HCT116 (cell line): ENCODE measurements around the gene GALNT15. TPM values are rescaled to one million over a fixed set of nuclear protein-coding genes. Genes with fewer than 3 reads are reported as not detected.

Experiments used
- ATAC-seq: fragments of 200-7000 bp; cut with Tn5 transposase; 2 replicates; pipeline ENCODE4 v1.9.1; 2020; ENCODE audit warnings: mild to moderate bottlenecking, moderate library complexity
- BruUV-seq: library from RNA; stranded (reverse); fragments of 400-500 nt; replicated peaks from 2 replicates; lab custom pipeline; 2021; lab: Mats Ljungman, UMichigan
- CTCF ChIA-PET: fragments of 300-600 bp; sonication (Branson Sonifier 250); formaldehyde crosslinking; loops from one replicate; lab custom pipeline; 2021; ENCODE audit warnings: antibody characterized with exemption; lab: Charles Lee
- POLR2A ChIA-PET: fragments of 300-600, 350-600 bp; sonication (Branson Sonifier 250); formaldehyde crosslinking; loops from one replicate; lab custom pipeline; 2021; ENCODE audit warnings: antibody characterized with exemption; lab: Charles Lee
- RAD21 ChIA-PET, 2 experiments: fragments of 300-600 bp; sonication (Branson Sonifier 250); formaldehyde crosslinking; loops; one replicate each; lab custom pipeline; 2023; ENCODE audit warnings: low total read pairs in 2 of 2; ENCODE audit not compliant: uncharacterized antibody in 2 of 2, unreplicated experiment in 2 of 2, low non-redundant PET in 1 of 2; lab: Charles Lee
- DNase-seq: peaks from one replicate; pipeline ENCODE4 v3.0.0-alpha.2; 2010; ENCODE audit warnings: low read depth, low spot score
- H2AFZ ChIP-seq: fragments of 200-600 bp; shearing (Covaris generic), sonication (generic); 2 replicates; pipeline ENCODE4 v1.6.1; 2017; ENCODE audit warnings: low read depth, mixed run types, mixed read lengths, antibody characterized with exemption, low read length; ENCODE audit not compliant: poor library complexity, severe bottlenecking
- H3K27ac ChIP-seq: 2 replicates; pipeline ENCODE4 v1.5.1; 2012; ENCODE audit warnings: low read depth, low read length
- H3K27me3 ChIP-seq: fragments of 200-600 bp; sonication (generic); 2 replicates; pipeline ENCODE4 v1.6.1; 2016; ENCODE audit warnings: mixed run types, low read length, mixed read lengths; ENCODE audit not compliant: insufficient read depth
- H3K36me3 ChIP-seq, 2 experiments: fragments of 200-500 bp in 1 of 2; fragments of 200-600 bp in 1 of 2; sonication (Bioruptor generic) in 1 of 2; sonication (generic) in 1 of 2; 2 replicates each; pipeline versions ENCODE4 v1.5.1 to v1.6.1; 2014 to 2016; ENCODE audit warnings: low read length in 2 of 2, inconsistent platforms in 1 of 2, mixed read lengths in 1 of 2, mixed run types in 1 of 2; ENCODE audit not compliant: insufficient read depth in 2 of 2, control insufficient read depth in 1 of 2
- H3K4me1 ChIP-seq, 2 experiments: fragments of 200-600 bp in 1 of 2; sonication (generic) in 1 of 2; 2 replicates each; pipeline versions ENCODE4 v1.5.1 to v1.6.1; 2012 to 2017; ENCODE audit warnings: low read length in 2 of 2, inconsistent platforms in 1 of 2, mild to moderate bottlenecking in 1 of 2, mixed read lengths in 1 of 2, mixed run types in 1 of 2, moderate library complexity in 1 of 2; ENCODE audit not compliant: insufficient read depth in 2 of 2, control insufficient read depth in 1 of 2
- H3K4me2 ChIP-seq: fragments of 200-600 bp; sonication (generic); 2 replicates; pipeline ENCODE4 v1.6.1; 2017; ENCODE audit warnings: mixed run types, low read length, mixed read lengths
- H3K4me3 ChIP-seq, 2 experiments: fragments of 200-600 bp in 1 of 2; sonication (generic) in 1 of 2; replicated peaks in 1 of 2; 2 replicates each; pipeline ENCODE4 v1.5.1; 2011 to 2016; ENCODE audit warnings: low read length in 2 of 2, control low read depth in 1 of 2, low read depth in 1 of 2, mild to moderate bottlenecking in 1 of 2, mixed read lengths in 1 of 2, mixed run types in 1 of 2
- H3K79me2 ChIP-seq: fragments of 200-600 bp; sonication (generic); 2 replicates; pipeline ENCODE4 v1.6.1; 2017; ENCODE audit warnings: mild to moderate bottlenecking, mixed run types, low read length, moderate library complexity, mixed read lengths; ENCODE audit not compliant: insufficient read depth
- H3K9ac ChIP-seq: fragments of 200-600 bp; sonication (generic); 2 replicates; pipeline ENCODE4 v1.6.1; 2016; ENCODE audit warnings: low read length, mixed read lengths
- H3K9me2 ChIP-seq: fragments of 200-600 bp; sonication (generic), shearing (Covaris generic); 2 replicates; pipeline ENCODE4 v1.6.1; 2017; ENCODE audit warnings: mixed run types, mild to moderate bottlenecking, moderate library complexity; ENCODE audit not compliant: insufficient read depth
- H3K9me3 ChIP-seq, 2 experiments: fragments of 200-500 bp in 1 of 2; fragments of 200-600 bp in 1 of 2; sonication (Bioruptor generic) in 1 of 2; sonication (generic) in 1 of 2; 2 replicates each; pipeline ENCODE4 v1.6.1; 2014 to 2017; ENCODE audit warnings: low read length in 2 of 2, mixed read lengths in 2 of 2, inconsistent platforms in 1 of 2, low read depth in 1 of 2, mild to moderate bottlenecking in 1 of 2, mixed run types in 1 of 2, moderate library complexity in 1 of 2; ENCODE audit not compliant: control insufficient read depth in 1 of 2, insufficient read depth in 1 of 2
- H4K20me1 ChIP-seq: fragments of 200-600 bp; sonication (generic), shearing (Covaris generic); 2 replicates; pipeline ENCODE4 v1.6.1; 2017; ENCODE audit warnings: mixed run types, mild to moderate bottlenecking, moderate library complexity; ENCODE audit not compliant: insufficient read depth
- EGR1 ChIP-seq: IDR thresholded peaks from 2 replicates; pipeline ENCODE4 v1.6.1; 2012; ENCODE audit warnings: low read depth
- FOSL1 ChIP-seq: IDR thresholded peaks from 2 replicates; pipeline ENCODE4 v1.6.1; 2012; ENCODE audit warnings: low read depth
- POLR2A ChIP-seq: IDR thresholded peaks from 2 replicates; pipeline ENCODE4 v1.7.0; 2011; ENCODE audit warnings: borderline replicate concordance; ENCODE audit not compliant: insufficient read depth, insufficient read length; ENCODE audit errors: extremely low read depth
- POLR2AphosphoS5 ChIP-seq: IDR thresholded peaks from 2 replicates; pipeline ENCODE4 v1.6.1; 2011; ENCODE audit warnings: mild to moderate bottlenecking, low read depth, low read length, moderate library complexity
- REST ChIP-seq: IDR thresholded peaks from 2 replicates; pipeline ENCODE4 v1.6.1; 2012; ENCODE audit warnings: low read depth
- intact Hi-C: fragments of 100-400 bp; cut with micrococcal nuclease; formaldehyde crosslinking; loops from 2 replicates; pipeline ENCODE4 v1.10.0; 2022
- total RNA-seq: library from RNA; stranded (reverse); gene quantifications from one replicate; pipeline ENCODE4 v1.2.1, GENCODE V29; 2021; ENCODE audit not compliant: unreplicated experiment
- TF ChIP-seq, protein P1 (sequence below): IDR thresholded peaks from 2 replicates; pipeline ENCODE4 v1.6.1; 2011; ENCODE audit warnings: mild to moderate bottlenecking, low read length, moderate library complexity; ENCODE audit not compliant: insufficient replicate concordance; ENCODE audit errors: extremely low read depth

The GALNT15 gene
- total RNA-seq, 1 experiment from 2014 or later: 0.05 TPM

- Histone ChIP-seq H3K79me2 (no peaks in the 10 kb centered on the region), H2AFZ (no peak overlapping the region), H3K27me3 (no peaks in the 10 kb centered on the region), H4K20me1 (no peaks in the 10 kb centered on the region), H3K4me3 (no peak overlapping the region), H3K9me2 (no peaks in the 10 kb centered on the region), H3K27ac (no peak overlapping the region), H3K4me2 (no peak overlapping the region), H3K9me3 (no peaks in the 10 kb centered on the region), H3K9ac (no peak overlapping the region), H3K36me3 (peaks cover 8 to 9% of the 10 kb centered on the region in 2 experiments; a peak in 2 of 4 replicates), H3K4me1 (no peaks in the 10 kb centered on the region)
- ChIA-PET POLR2A (no interaction called here), RAD21 (no interaction called here), CTCF (interaction anchor here (0.9 kb wide), 1 partner anchor 11 kb away, joined by 3 read pairs; no protein-coding TSS in a partner anchor)
- TF ChIP-seq POLR2A: no peak
- no peak for TF ChIP-seq FOSL1
- no TSS peak for BruUV-seq
- intact Hi-C loops: no loop called here
- DNase-seq (no peak), ATAC-seq (no peak)
Observed at GRCh38 chr3:16279010-16279801, 104.7 kb downstream of the GALNT15 start.

DNA sequence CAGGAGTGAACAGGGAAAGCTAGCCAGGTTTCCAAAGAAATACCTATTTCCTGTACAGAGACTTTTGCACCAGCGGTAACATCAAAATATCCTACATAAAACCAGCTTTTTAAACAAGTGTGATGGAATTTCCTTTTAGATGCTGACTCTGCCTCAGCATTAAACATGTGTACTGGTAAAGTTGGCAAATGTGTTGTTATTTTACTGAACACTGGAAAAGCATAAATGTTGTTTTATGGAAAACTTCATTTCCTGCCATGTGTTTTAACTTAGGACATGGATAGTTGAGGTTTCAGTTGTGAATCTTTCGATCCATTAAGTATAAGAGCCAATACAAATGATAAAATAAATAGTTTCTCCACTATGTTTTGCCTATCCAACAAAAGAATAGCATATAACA is 106.2 kb downstream of the GALNT15 start:
- Histone ChIP-seq H3K4me1 (no peaks in the 10 kb centered on the region), H4K20me1 (no peaks in the 10 kb centered on the region), H3K79me2 (no peaks in the 10 kb centered on the region), H3K9ac (no peak overlapping the region), H3K9me2 (no peaks in the 10 kb centered on the region), H3K9me3 (no peaks in the 10 kb centered on the region), H3K4me2 (no peak overlapping the region), H3K36me3 (peaks cover 4 to 10% of the 10 kb centered on the region in 2 experiments; a peak in 1 of 4 replicates), H3K27ac (no peak overlapping the region), H3K27me3 (no peaks in the 10 kb centered on the region), H2AFZ (no peak overlapping the region), H3K4me3 (no peak overlapping the region)
- POLR2A ChIA-PET: no interaction called here
- CTCF ChIA-PET: interaction anchor here (1.5 kb wide), 1 partner anchor 10 kb away, joined by 7 read pairs; no protein-coding TSS in a partner anchor
- RAD21 ChIA-PET: no interaction called here
- DNase-seq (no peak), ATAC-seq (no peak)
- no peak for TF ChIP-seq EGR1
- no peak for TF ChIP-seq POLR2AphosphoS5
- TF ChIP-seq REST: no peak
- TF ChIP-seq, protein P1, sequence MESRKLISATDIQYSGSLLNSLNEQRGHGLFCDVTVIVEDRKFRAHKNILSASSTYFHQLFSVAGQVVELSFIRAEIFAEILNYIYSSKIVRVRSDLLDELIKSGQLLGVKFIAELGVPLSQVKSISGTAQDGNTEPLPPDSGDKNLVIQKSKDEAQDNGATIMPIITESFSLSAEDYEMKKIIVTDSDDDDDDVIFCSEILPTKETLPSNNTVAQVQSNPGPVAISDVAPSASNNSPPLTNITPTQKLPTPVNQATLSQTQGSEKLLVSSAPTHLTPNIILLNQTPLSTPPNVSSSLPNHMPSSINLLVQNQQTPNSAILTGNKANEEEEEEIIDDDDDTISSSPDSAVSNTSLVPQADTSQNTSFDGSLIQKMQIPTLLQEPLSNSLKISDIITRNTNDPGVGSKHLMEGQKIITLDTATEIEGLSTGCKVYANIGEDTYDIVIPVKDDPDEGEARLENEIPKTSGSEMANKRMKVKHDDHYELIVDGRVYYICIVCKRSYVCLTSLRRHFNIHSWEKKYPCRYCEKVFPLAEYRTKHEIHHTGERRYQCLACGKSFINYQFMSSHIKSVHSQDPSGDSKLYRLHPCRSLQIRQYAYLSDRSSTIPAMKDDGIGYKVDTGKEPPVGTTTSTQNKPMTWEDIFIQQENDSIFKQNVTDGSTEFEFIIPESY: no peak
- intact Hi-C loops: no loop called here
- no TSS peak for BruUV-seq
